Activated naive CD8-positive, alpha-beta T cell treated with anti-CD3 and anti-CD28 coated beads, Interleukin-2, amount 10 ng/mL, durations not matched to agents 7 days and 5 days (primary cell): ENCODE results near the gene HEPHL1. TPM values are rescaled to one million over a fixed set of nuclear protein-coding genes. Genes with fewer than 3 reads are reported as not detected.

Source experiments
- ATAC-seq: fragments of 150-1000 bp; cut with Tn5 transposase; one replicate; pipeline ENCODE4 v1.10.0; 2021; ENCODE audit warnings: low read depth, moderate library complexity
- POLR2A ChIA-PET: fragments of 350-600 bp; sonication (Branson Sonifier 250); formaldehyde crosslinking; loops from one replicate; lab custom pipeline; 2021; ENCODE audit warnings: antibody characterized with exemption; lab: Charles Lee
- DNase-seq: peaks from one replicate; pipeline ENCODE4 v3.0.0; 2021
- H3K27ac Mint-ChIP-seq: one replicate; pipeline ENCODE4 v1.8.0; 2022; ENCODE audit warnings: mild to moderate bottlenecking, mixed read lengths
- H3K27me3 Mint-ChIP-seq: one replicate; pipeline ENCODE4 v1.8.0; 2022; ENCODE audit warnings: mild to moderate bottlenecking, moderate library complexity, mixed read lengths
- H3K36me3 Mint-ChIP-seq: one replicate; pipeline ENCODE4 v1.8.0; 2021; ENCODE audit warnings: mild to moderate bottlenecking, mixed read lengths
- H3K4me1 Mint-ChIP-seq: one replicate; pipeline ENCODE4 v1.8.0; 2021; ENCODE audit warnings: mixed read lengths
- H3K4me3 Mint-ChIP-seq: one replicate; pipeline ENCODE4 v1.8.0; 2022; ENCODE audit warnings: mild to moderate bottlenecking, moderate library complexity, mixed read lengths
- H3K9me3 Mint-ChIP-seq: one replicate; pipeline ENCODE4 v1.8.0; 2021; ENCODE audit warnings: mixed read lengths
- total RNA-seq, 2 experiments: library from RNA; stranded (reverse); gene quantifications; one replicate each; pipeline ENCODE4 v1.2.3, GENCODE V29; 2021

The HEPHL1 gene
- total RNA-seq, 2 experiments from 2014 or later = not detected

DNA sequence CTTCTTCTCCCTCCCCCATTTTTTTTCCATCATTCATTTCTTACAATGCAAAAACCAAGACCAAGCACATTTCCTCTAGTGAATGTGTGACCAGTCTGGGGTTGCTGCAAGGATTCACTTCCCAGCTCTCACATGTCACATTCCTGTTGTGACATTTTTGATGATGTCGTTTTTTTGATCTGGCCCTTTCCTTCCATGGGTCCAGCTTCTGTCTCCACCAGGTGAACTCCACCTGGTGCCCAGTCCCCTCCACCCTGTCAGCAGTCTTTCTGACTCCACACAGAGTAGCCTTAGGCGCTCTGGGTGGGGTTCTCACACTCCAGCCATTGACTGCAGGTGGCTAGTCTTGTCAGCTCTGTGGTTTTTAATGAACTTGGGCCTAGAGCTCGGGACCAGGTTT lies 123.1 kb downstream of the HEPHL1 start:
- DNase-seq = no peak
- Mint-ChIP-seq H3K27ac (no peak overlapping the region), H3K36me3 (peaks cover 8% of the 10 kb centered on the region), H3K4me3 (no peak overlapping the region), H3K9me3 (no peaks in the 10 kb centered on the region), H3K27me3 (no peaks in the 10 kb centered on the region), H3K4me1 (peaks cover 29% of the 10 kb centered on the region)
- POLR2A ChIA-PET = interaction anchor here (0.6 kb wide), 1 partner anchor 353 kb away, joined by 3 read pairs; no protein-coding TSS in a partner anchor
- ATAC-seq = no peak

DNA sequence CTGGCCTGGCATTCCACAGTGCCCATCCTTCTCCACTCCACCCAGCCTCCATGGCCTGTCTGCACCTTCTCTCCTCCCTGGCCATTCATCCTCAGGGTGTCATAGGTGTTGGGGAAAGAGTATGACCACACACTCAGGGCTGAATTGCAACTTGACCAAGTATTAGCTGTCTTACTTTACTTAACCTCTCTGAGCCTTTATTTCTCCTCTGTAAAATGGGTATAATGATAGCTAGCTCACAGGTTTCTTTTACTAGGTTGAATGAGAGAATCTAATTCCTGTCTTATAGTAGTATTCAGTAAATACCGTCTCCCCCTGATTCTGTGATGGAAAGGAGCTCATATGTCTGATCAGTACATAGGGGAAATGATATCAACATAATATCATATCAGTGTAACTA lies 123.5 kb downstream of the HEPHL1 start:
- H3K36me3 Mint-ChIP-seq = peaks cover 8% of the 10 kb centered on the region
- DNase-seq (no peak), ATAC-seq (no peak)
- no peaks in the 10 kb centered on the region for H3K27me3 Mint-ChIP-seq
- H3K4me1 Mint-ChIP-seq = peaks cover 30% of the 10 kb centered on the region
- H3K9me3 Mint-ChIP-seq = no peaks in the 10 kb centered on the region
- no peak overlapping the region for H3K4me3 Mint-ChIP-seq
- no peak overlapping the region for H3K27ac Mint-ChIP-seq
- POLR2A ChIA-PET = interaction anchor here (0.6 kb wide), 1 partner anchor 352 kb away, joined by 3 read pairs; no protein-coding TSS in a partner anchor

DNA sequence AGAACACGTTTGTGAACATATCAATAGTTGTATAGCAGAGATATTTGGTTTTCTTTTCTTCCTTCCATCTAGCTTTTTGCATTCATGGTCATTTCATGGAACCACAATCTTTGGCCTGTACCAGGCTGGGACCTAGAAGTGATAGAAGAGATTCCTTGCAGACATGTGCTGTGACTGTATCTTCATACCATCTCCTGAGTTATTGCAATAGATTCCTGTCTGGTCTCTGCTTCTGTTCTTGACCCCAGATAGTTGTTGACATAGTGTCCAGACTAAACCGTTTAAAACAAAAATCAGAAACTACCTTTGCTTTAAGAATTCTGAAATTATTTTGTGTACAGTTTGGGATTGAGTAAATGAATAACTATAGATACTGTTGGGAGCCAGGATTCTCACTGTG lies 124.3 kb downstream of the HEPHL1 start:
- H3K9me3 Mint-ChIP-seq = no peaks in the 10 kb centered on the region
- H3K4me3 Mint-ChIP-seq = no peak overlapping the region
- no peak for ATAC-seq
- peaks cover 32% of the 10 kb centered on the region for H3K4me1 Mint-ChIP-seq
- no peak overlapping the region for H3K27ac Mint-ChIP-seq
- H3K27me3 Mint-ChIP-seq = no peaks in the 10 kb centered on the region
- POLR2A ChIA-PET = no interaction called here
- H3K36me3 Mint-ChIP-seq = peaks cover 4% of the 10 kb centered on the region
- no peak for DNase-seq

DNA sequence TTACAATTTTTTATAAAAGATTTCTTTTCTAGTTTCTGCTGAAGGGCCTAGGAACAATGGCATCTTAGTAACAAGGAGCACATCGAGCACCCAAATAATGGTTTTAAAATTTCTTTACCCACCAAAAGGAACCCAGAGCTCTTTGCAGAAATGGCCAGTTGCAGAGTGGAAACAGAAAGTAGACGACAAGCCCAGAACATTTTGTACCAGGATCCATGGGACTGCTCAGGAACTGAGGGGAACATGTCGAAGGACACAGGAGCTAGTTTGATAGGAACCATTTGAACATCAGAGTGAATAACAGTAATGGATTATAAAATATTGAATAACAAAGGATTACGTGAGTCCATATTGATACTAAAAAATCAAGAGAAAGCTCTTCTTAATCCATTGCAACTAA lies 124.8 kb downstream of the HEPHL1 start:
- H3K4me1 Mint-ChIP-seq = peaks cover 32% of the 10 kb centered on the region
- DNase-seq (no peak), ATAC-seq (no peak)
- H3K36me3 Mint-ChIP-seq = peaks cover 3% of the 10 kb centered on the region
- POLR2A ChIA-PET = no interaction called here
- no peak overlapping the region for H3K27ac Mint-ChIP-seq
- no peak overlapping the region for H3K4me3 Mint-ChIP-seq
- no peaks in the 10 kb centered on the region for H3K27me3 Mint-ChIP-seq
- H3K9me3 Mint-ChIP-seq = no peaks in the 10 kb centered on the region

DNA sequence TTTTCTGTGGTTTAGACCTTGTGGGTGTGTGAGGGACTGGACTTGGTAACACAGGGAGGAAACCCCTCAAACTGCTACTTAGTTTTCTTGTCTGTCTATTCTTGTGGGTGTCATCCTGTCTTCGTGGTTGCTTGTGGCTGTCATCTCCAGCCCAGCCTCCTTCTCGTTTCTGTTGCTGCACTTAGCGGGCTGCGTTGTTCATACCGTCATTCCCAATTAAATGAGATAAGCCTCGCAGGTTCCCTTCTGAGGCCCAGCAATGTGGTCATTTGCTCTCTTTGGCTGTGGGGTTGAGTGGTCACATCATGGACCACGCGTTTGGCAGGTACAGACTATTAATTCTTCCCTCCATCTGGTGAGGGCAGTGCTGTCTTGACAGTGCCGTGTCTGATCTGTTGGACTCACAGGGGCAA lies 126.3 kb downstream of the HEPHL1 start:
- Mint-ChIP-seq H3K27ac (no peak overlapping the region), H3K4me3 (peak overlapping the region; percentile 36)

DNA sequence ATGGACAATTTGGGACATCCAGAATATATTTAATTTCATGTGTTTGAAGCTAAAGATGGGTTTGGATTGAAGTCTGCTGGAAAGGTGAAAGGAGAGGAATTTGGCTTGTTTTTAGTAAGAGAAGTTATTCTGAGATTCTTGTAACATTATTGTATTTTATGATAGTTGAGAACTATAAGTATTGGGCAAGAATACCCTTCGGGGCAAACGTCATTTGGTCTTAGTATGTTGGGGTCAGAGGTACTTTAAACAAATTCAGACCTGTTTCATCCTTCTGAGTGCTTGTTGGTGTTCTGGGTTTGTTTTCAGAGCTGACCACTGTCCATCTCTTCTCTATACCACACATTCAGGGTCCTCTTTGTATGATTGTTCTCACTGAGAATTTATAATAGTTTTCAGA lies 127.0 kb downstream of the HEPHL1 start:
- POLR2A ChIA-PET = no interaction called here
- Mint-ChIP-seq H3K9me3 (no peaks in the 10 kb centered on the region), H3K4me1 (peaks cover 30% of the 10 kb centered on the region), H3K27me3 (no peaks in the 10 kb centered on the region), H3K36me3 (peaks cover 5% of the 10 kb centered on the region), H3K27ac (no peak overlapping the region), H3K4me3 (no peak overlapping the region)
- DNase-seq (no peak), ATAC-seq (no peak)

More for the DNA sequence above, 126.3 kb downstream of the HEPHL1 start:
- POLR2A ChIA-PET = no interaction called here
- peak; percentile 84 for ATAC-seq
- Mint-ChIP-seq H3K9me3 (no peaks in the 10 kb centered on the region), H3K4me1 (peaks cover 31% of the 10 kb centered on the region), H3K27me3 (no peaks in the 10 kb centered on the region), H3K36me3 (peaks cover 3% of the 10 kb centered on the region)
- no peak for DNase-seq

DNA sequence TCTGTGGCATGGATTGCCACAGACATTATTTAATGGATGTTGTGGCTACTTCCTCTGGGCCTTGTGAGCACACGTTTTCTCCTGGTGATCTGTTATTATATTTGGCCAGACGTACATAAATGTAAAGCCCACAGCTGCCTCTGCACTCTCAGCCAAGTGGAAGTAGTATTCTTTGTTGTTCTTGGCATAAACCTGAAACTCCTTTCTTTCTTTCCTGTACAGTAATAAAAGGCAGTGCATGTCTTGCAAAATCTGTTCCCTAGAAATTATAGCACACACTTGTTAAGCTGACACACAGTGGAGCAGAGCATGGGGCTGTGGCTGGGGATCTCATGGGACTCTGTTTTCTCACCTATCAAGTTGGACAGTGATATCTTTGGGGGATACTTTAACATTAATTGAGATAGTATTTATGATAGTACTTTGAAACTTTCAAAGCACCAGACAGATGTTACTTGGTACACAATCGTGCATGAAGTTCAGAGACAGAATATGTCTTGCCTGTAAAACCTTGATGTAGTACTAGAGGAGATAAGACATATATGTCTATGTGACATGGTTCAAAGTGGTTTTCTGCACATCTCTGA lies 128.4 kb downstream of the HEPHL1 start:
- Mint-ChIP-seq H3K9me3 (no peaks in the 10 kb centered on the region), H3K36me3 (peaks cover 5% of the 10 kb centered on the region), H3K4me1 (peaks cover 30% of the 10 kb centered on the region), H3K27me3 (no peaks in the 10 kb centered on the region), H3K4me3 (no peak overlapping the region), H3K27ac (no peak overlapping the region)
- ATAC-seq = no peak
- no peak for DNase-seq
- POLR2A ChIA-PET = no interaction called here

DNA sequence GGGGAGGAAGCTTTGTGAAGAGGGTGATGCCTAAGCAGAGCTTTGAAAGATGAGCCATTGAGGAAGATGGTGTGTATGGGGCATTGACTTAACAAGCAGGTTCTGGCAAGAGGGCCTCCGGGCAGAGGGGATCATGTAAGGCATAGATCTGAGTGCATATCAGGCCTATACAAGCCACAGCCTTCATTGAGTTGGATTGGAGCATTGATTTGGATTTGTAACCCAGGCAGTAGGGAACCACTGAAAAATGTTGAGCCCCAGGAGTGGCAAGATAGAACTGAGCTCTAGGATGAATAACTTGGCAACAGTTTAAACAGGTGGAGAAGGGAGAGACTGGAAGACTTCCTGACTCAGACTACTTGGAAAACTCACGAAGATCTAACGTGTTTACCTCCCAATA lies 128.9 kb downstream of the HEPHL1 start:
- H3K4me1 Mint-ChIP-seq = peaks cover 30% of the 10 kb centered on the region

DNA sequence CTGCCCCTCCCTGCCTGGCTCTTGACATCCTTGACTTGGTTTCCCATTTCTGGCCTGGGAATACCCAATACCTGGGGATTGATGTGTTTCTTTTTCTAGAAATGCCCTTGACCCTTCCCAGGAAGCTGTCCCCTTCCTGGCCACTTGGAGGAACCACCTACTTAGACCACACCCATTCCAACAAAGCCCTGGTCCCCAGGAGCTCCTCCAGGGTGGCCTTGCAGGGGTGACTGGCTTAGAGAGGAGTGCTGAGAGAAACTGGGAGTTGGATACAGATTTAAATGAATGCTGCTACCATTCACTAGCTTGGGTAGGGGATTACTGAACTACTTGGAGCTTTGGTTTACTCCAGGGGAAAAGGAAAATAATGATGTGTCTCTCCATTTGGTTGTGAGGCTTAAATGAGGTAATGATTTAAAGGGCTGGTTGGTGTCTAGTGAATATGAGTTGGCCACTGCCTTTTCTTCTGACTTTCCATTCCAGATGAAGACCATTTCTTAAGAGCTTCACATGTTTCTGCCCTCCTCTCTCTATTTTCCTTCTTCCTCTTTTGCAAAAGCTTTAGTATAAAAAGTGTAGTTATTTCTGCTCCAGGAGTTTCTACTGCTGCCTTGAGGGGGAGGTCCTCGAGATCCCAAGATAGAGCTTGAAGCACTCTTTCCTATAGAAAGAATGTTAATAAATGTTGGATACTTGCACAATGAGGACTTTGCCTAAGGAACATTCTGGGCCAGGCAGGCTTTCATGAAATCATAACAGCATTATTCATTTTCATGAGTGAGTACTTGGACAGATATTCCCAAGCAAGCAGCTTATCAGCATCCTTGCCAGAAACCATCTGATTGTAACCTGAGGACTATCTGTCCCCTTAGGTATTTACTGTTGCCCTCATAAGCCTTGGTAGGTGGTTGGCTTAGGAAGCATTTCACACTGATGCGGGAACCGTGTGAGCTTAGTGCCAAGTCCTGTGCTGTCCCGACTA lies 129.8 kb downstream of the HEPHL1 start:
- Mint-ChIP-seq H3K27ac (no peak overlapping the region), H3K9me3 (no peaks in the 10 kb centered on the region), H3K27me3 (no peaks in the 10 kb centered on the region), H3K36me3 (peaks cover 8% of the 10 kb centered on the region), H3K4me1 (peaks cover 26% of the 10 kb centered on the region), H3K4me3 (no peak overlapping the region)
- DNase-seq (no peak), ATAC-seq (no peak)
- POLR2A ChIA-PET = no interaction called here

More for the DNA sequence above, 128.9 kb downstream of the HEPHL1 start:
- H3K36me3 Mint-ChIP-seq = peaks cover 4% of the 10 kb centered on the region
- H3K27me3 Mint-ChIP-seq = no peaks in the 10 kb centered on the region
- H3K4me3 Mint-ChIP-seq = no peak overlapping the region
- POLR2A ChIA-PET = no interaction called here
- H3K9me3 Mint-ChIP-seq = no peaks in the 10 kb centered on the region
- no peak for DNase-seq
- no peak for ATAC-seq
- no peak overlapping the region for H3K27ac Mint-ChIP-seq

DNA sequence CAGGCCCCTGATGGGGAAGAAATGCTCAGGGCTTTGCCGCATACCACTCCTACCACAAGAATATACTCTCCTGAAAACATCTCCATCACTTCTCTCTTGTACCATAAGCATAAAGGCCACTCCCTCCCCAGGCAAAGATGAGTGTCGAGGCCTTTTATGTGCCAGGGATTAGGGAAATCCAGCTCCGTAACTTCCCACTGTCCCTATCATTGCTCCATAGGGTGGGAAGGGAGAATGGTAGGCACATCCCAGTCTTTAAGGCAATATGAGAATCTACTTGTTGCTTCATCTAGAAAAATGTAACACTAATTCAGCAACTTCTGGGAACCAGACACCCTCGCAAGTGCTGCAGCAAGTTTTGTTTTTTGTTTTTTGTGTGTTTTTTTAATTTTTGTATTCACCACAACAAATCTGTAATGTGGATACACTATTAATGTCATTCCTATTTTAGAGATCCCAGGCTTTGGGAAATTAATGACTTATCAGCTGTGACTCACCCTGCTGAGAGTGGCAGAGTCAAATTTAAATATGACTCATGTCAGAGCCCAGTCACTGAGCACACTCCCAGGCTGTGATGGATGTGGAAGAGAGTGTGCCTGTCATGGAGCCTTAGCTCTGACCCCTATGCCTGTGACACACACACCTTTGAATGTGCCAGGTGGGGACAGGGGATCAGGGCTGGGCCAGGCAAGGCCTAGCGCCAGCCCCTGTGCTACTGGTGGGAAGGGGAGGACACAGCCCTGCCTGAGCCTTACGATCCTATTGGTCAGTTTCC lies 130.9 kb downstream of the HEPHL1 start:
- DNase-seq (no peak), ATAC-seq (no peak)
- Mint-ChIP-seq H3K27me3 (no peaks in the 10 kb centered on the region), H3K4me1 (peaks cover 21% of the 10 kb centered on the region), H3K36me3 (peaks cover 16% of the 10 kb centered on the region), H3K4me3 (no peak overlapping the region), H3K9me3 (no peaks in the 10 kb centered on the region), H3K27ac (no peak overlapping the region)
- POLR2A ChIA-PET = no interaction called here

DNA sequence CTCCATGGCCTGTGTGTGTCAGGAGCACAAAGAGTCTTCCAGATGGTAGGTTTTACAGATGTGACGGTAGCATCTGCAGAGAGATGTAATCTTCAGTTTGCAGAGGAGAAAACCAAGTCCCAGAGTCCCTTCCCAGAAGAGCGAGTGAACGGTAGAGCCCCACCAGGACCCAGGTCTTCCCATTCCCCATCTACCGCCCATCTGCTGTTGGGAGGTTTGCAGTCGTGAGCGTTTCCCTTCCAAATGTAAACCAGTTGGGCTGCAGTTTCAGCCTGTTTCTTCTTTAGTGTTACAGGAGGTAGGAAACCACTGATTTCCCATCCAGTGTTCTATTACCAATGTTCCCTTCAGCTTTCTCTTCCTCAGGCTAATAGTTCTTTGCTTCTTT lies 131.5 kb downstream of the HEPHL1 start:
- POLR2A ChIA-PET = no interaction called here
- Mint-ChIP-seq H3K9me3 (no peaks in the 10 kb centered on the region), H3K27me3 (no peaks in the 10 kb centered on the region), H3K4me1 (peaks cover 16% of the 10 kb centered on the region), H3K27ac (no peak overlapping the region), H3K4me3 (no peak overlapping the region), H3K36me3 (peaks cover 20% of the 10 kb centered on the region)
- DNase-seq (no peak), ATAC-seq (no peak)

DNA sequence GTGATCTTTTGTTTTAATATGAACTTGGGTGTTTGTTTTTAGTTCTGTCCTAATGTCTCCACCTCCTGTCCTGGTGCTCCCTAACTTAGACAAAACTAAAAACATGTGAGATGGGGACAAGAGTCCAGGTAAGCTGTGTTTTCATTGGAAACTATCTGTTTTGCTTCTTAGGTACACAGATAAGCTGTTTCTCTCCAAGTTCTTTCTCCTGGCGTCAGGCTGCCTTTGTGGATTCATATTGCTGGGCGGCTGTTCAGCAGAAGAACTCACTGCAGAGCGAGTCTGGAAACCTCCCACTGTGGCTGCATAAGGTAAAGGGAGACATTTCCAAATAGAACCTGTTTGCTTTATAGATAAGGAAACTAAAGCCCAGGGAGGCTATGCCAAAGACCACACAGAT lies 132.2 kb downstream of the HEPHL1 start:
- H3K4me3 Mint-ChIP-seq = no peak overlapping the region
- no peak overlapping the region for H3K27ac Mint-ChIP-seq
- H3K27me3 Mint-ChIP-seq = no peaks in the 10 kb centered on the region
- H3K9me3 Mint-ChIP-seq = peaks cover 1% of the 10 kb centered on the region
- POLR2A ChIA-PET = no interaction called here
- H3K36me3 Mint-ChIP-seq = peaks cover 22% of the 10 kb centered on the region
- ATAC-seq (no peak), DNase-seq (no peak)
- H3K4me1 Mint-ChIP-seq = peaks cover 11% of the 10 kb centered on the region

DNA sequence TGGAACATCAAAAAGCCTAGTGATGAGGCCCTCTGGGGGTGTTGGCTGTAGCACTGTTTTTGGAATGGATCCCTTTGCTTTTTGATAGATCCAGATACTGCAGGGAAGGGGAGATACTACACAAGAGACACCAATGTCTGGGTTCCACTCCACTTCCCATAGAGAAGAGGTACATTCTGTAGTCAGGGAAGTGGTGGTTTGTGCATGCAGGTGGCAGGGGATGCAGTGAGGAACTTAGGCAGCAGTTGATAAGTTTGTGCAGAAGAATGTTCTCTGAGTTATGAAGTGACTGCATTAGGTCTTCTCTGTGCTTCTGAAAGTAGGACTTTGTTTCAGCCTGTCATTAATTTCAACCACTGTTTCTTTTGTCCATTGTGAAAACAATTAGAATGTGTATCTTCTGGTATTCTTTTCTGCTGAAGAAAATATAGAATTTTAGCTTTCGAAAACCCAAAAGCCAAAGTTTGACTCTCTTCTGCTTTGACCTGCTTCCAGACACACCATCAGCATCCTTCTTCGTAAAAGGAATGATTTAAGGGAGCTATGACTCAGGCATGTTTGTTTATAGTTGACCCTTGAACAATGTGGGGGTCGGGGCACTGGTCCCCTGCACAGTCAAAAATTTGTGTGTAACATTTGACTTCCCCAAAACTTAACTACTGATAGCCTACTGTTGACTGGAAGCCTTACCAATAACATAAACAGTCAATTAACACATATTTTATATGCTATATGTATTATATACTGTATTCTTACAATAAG lies 133.1 kb downstream of the HEPHL1 start:
- POLR2A ChIA-PET = no interaction called here
- H3K27ac Mint-ChIP-seq = no peak overlapping the region
- no peak for DNase-seq
- H3K4me1 Mint-ChIP-seq = peaks cover 9% of the 10 kb centered on the region
- H3K27me3 Mint-ChIP-seq = no peaks in the 10 kb centered on the region
- H3K4me3 Mint-ChIP-seq = no peak overlapping the region
- no peak for ATAC-seq
- H3K36me3 Mint-ChIP-seq = peaks cover 25% of the 10 kb centered on the region
- peaks cover 3% of the 10 kb centered on the region for H3K9me3 Mint-ChIP-seq
